DMS 273 treated with DMSO at 0.1 percent for 48 hours (cell line): ENCODE data around the gene NHLH2.

Source experiments
- DNase-seq: peaks from one replicate; lab custom pipeline; 2025; lab: John Stamatoyannopoulos, UW

NHLH2 gene

DNA sequence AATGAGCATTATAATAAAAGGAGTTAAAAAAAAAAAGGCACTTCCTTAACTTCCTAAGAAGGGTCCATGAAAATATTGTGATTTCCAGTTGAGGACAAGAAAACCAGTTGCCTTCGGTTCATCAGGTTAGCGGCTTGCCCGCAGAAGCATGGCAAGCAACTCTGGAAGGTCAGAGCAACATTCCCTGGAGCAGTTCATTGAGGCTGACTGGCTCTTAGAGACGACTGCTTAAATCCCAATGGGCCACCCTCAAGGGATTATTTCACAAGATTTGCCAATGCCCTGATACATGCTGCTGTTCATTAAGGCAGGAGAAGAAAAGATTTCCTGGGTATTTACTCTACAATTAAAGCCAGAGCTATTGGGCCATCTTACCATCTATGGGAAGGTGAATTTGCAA lies 43.4 kb downstream of the NHLH2 start:
- no peak for DNase-seq

DNA sequence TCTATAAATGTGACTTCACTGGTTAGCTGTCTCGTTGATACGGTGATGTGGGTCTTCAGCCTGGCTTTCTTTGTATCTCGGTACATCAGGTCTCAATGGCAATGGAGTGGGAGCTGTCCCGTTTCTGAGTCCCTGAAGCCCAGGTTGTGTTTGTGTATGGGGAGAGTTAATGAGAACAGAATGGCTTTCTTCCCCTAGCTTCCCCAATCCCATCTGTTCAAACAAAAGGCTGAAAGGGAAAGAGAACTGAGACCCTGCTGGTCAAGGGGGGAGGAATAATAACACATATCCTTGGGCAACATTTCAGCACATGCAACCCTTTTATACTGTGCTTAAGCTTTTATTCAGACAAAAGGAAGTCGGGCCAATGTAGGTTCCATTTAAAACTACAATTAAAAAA lies 44.0 kb downstream of the NHLH2 start:
- DNase-seq = peak; percentile 67

DNA sequence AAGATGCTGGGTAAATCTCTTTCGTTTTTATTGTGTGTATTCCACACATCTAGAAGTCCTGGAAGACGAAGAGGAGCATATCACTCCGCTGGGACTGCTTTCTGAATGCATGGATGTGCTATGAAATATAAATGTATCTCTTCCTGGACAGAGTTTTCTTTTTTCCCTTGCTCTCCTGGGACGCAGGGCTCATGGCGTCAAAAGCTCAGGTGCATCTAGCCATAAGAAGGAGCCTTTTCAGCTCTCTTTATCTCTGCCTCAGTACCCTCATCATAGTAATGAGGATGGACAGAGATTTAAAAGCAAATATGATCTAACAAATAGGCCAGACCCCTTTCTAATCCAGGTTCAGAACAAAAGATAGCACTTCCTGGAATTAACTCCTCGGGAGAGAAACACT lies 44.9 kb downstream of the NHLH2 start:
- DNase-seq = no peak

DNA sequence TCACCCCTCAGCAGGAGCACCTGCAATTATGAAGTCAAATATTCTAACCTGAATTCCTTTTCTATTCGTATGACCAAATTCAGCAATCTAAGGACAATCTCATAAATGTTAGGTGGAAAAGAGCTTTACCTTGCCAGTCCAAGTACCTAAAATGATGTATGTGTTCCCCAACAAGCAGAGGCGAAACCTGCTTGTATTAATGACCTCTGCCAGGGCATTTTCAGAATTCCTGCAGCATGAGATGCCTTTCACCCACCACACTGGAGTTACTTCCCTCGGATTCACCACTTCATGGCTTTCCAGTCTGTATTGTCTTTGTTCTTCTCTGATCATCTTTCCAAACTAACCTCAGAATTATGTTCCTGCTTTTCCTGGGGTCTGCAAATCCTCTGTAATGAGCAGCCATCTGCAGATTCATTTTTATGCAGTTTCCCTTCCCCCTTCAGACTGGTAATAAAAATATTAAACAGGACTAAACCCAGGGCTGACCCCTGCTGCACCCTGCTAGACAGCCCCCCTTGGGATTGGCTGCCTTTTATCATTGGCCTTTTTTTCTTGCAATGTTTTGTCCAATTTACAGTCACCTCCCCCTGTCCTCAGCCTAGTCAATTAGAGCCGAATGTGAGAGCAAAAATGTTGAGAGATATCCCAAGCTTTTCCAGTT lies 45.8 kb downstream of the NHLH2 start:
- DNase-seq = no peak

DNA sequence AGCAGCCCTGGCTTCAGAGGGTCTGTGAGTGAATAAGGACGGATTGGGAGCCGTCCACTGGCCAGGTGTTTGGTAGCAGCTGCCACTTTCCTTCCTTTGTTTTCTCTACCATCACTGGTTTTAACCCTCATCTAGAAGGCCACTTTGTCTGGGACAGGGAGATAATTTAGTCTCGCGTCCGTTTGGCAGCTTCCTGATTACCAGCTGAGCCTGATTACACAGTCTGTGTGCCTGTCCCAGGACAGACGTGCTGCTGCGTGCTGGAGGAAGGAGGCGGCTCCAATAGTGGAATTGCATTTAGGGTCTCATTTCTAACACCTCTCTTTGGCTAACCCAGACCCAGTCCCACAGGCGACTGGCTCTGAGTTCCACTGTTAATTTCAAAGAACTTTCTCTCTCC lies 47.8 kb downstream of the NHLH2 start:
- no peak for DNase-seq

DNA sequence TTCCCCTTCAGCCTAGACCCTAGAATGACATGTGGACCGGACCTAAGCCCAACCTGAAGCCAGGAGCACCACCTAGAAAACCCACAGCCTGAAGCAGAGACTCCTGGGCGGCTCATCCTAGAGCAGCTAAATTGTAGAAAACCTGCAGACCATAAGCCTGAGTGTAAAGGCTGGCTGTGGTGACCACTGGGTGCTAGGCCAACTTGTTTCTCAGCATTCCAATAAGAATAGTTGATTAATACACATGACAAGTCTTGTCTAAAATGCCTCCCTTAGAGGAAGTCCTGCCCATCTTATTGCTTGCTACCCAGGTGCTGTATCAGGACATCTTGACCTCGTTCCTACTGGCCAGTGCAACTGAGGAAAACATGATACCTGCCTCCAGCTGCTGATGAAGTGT lies 49.1 kb downstream of the NHLH2 start:
- DNase-seq = no peak

DNA sequence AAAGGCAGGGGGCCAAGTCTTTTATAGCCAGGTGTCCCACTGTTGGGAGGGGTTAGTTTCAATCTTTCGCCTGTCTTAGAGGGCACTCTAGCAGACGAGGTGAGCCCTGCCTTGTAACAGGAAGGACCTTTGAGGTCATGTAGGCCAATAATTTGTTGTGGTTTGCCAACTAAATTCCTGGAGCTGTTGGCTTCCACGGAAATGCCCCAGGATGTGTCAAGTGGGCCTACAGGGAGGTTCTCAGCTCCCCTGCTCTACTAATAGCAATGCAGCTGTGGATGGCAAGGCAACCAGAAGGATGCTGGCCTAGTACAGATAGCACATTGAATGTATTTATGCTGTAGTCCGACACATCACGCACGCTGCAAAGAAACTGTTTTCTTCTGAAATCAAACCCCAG lies 50.1 kb downstream of the NHLH2 start:
- no peak for DNase-seq

DNA sequence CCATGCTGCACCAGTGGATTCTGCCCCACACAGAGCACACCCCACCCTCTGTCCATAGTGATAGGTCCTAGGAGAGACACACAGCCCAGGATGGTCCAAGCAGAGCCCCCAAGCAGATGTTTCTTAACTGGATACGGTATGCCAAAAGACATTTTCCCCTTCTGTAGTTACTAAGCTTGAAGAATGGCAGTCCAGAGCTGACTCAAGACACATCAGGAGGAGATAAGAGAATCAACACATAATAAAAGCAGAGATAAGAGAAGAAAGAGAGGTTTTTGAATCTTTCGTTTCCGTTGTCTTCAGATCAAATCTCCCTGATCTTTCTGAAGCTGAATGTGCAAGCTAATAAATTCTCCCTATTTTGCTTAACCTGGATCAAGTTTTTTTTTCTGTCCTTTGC lies 50.6 kb downstream of the NHLH2 start:
- DNase-seq = no peak
